Endodermal cell (in vitro differentiated cells): ENCODE data around the gene EXOC6. TPM values are rescaled to one million over a fixed set of nuclear protein-coding genes. Genes with fewer than 3 reads are reported as not detected.

ENCODE experiments used
- DNase-seq: peaks from one replicate; pipeline ENCODE4 v3.0.0-alpha.2; 2017
- H3K27ac ChIP-seq: 2 replicates; pipeline ENCODE4 v1.5.1; 2013; ENCODE audit warnings: mild to moderate bottlenecking, low read depth, low read length, moderate library complexity
- H3K27me3 ChIP-seq: 2 replicates; pipeline ENCODE4 v1.6.1; 2013; ENCODE audit warnings: mild to moderate bottlenecking, low read length, moderate library complexity; ENCODE audit not compliant: insufficient read depth, control insufficient read depth, poor library complexity, severe bottlenecking
- H3K36me3 ChIP-seq: 2 replicates; pipeline ENCODE4 v1.7.0; 2013; ENCODE audit warnings: mild to moderate bottlenecking, low read length, moderate library complexity; ENCODE audit not compliant: control insufficient read depth, insufficient read depth
- H3K4me1 ChIP-seq: one replicate; pipeline ENCODE4 v1.7.0; 2013; ENCODE audit warnings: low read length; ENCODE audit not compliant: control insufficient read depth, insufficient read depth
- H3K4me3 ChIP-seq: 2 replicates; pipeline ENCODE4 v1.5.1; 2013; ENCODE audit warnings: mild to moderate bottlenecking, low read length, moderate library complexity
- H3K9ac ChIP-seq: 2 replicates; pipeline ENCODE4 v1.6.1; 2013; ENCODE audit warnings: mild to moderate bottlenecking, low read length, moderate library complexity; ENCODE audit not compliant: poor library complexity, severe bottlenecking; ENCODE audit errors: extremely low read depth
- H3K9me3 ChIP-seq: 2 replicates; pipeline ENCODE4 v1.6.1; 2013; ENCODE audit warnings: mild to moderate bottlenecking, low read length, moderate library complexity; ENCODE audit not compliant: control insufficient read depth
- H3K27ac Mint-ChIP-seq: 2 replicates; pipeline ENCODE4 v1.8.0; 2020; ENCODE audit warnings: mixed read lengths
- H3K27me3 Mint-ChIP-seq: 2 replicates; pipeline ENCODE4 v1.8.0; 2021; ENCODE audit warnings: mild to moderate bottlenecking, mixed read lengths; ENCODE audit not compliant: insufficient read depth
- H3K36me3 Mint-ChIP-seq: 2 replicates; pipeline ENCODE4 v1.8.0; 2020; ENCODE audit warnings: low read depth, mixed read lengths
- H3K4me1 Mint-ChIP-seq: 2 replicates; pipeline ENCODE4 v1.8.0; 2020; ENCODE audit warnings: mixed read lengths
- H3K4me3 Mint-ChIP-seq: 2 replicates; pipeline ENCODE4 v1.8.0; 2020; ENCODE audit warnings: mild to moderate bottlenecking, moderate library complexity, mixed read lengths
- H3K9me3 Mint-ChIP-seq: 2 replicates; pipeline ENCODE4 v1.8.0; 2020; ENCODE audit warnings: mild to moderate bottlenecking, mixed read lengths
- WGBS, 2 experiments: methylation state at CpG; one replicate each; pipeline versions ENCODE4 v1.1.5 to v1.1.7; 2013; ENCODE audit warnings: missing lambda C conversion rate in 2 of 2, mixed read lengths in 1 of 2; ENCODE audit not compliant: insufficient coverage in 1 of 2, insufficient read length in 1 of 2; 5-methylcytosine and 5-hydroxymethylcytosine counted together
- total RNA-seq, 2 donors: library from RNA; stranded (reverse); fragmentation: NEBNext Ultra II Directional in 1 of 2; extraction: Animal tissue kit (Norgen Biotek cat#: 25700) in 1 of 2; gene quantifications; 2 replicates in 1 of 2; 3 replicates in 1 of 2; pipeline ENCODE4 v1.2.1, GENCODE V29; 2021
- TF ChIP-seq, protein P1 (sequence below): fragments of 200-600 bp; sonication (generic); conservative IDR thresholded peaks from 2 replicates; pipeline ENCODE4 v1.5.0; 2021; ENCODE audit warnings: antibody characterized with exemption, mild to moderate bottlenecking

EXOC6 gene
- total RNA-seq, 2 donors from 2014 or later, result 12.1 to 21.3 TPM

DNA sequence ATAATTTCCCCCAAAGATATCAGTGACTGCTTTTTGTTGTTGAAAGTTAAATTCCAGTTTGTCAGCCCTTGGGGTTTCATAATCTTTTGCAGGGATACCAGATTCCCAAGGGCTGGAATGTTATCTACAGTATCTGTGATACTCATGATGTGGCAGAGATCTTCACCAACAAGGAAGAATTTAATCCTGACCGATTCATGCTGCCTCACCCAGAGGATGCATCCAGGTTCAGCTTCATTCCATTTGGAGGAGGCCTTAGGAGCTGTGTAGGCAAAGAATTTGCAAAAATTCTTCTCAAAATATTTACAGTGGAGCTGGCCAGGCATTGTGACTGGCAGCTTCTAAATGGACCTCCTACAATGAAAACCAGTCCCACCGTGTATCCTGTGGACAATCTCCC is 228.6 kb downstream of the EXOC6 start:
- Histone ChIP-seq H3K4me3 (peak overlapping the region; percentile 93), H3K27me3 (no peaks in the 10 kb centered on the region)
- H3K4me3 Mint-ChIP-seq, result peak overlapping the region; percentile 99

DNA sequence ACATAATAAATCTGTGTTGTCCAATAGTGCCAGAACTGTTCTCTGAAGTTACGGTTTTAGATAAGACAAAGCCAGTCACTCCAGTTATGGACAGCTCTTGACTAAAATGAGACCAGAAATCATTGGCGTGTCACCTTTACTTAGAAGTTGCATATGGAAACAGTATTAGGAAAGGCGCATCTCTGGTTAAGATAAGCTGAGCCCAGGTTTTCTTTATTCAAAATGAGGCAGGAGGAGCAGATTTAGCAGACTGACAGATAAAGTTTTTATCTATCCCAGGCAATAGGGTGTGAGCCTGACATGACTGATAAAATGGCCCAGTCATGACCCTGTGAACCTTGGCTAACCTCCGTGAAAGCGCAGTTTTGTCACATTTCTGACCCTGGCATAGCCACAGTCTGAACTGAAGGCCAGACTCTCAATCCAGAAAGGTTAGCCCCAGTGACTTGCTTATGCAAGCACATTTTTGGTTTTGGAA is 229.6 kb downstream of the EXOC6 start:
- Histone ChIP-seq H3K9ac (peak overlapping the region; percentile 98), H3K4me1 (no peaks in the 10 kb centered on the region), H3K4me3 (peak overlapping the region; percentile 93), H3K27me3 (no peaks in the 10 kb centered on the region), H3K9me3 (no peaks in the 10 kb centered on the region), H3K36me3 (peaks cover 43% of the 10 kb centered on the region), H3K27ac (no peak overlapping the region)
- no peak overlapping the region for H3K27ac Mint-ChIP-seq
- peaks cover 2% of the 10 kb centered on the region for H3K9me3 Mint-ChIP-seq
- peak overlapping the region; percentile 99 for H3K4me3 Mint-ChIP-seq
- TF ChIP-seq, protein P1, sequence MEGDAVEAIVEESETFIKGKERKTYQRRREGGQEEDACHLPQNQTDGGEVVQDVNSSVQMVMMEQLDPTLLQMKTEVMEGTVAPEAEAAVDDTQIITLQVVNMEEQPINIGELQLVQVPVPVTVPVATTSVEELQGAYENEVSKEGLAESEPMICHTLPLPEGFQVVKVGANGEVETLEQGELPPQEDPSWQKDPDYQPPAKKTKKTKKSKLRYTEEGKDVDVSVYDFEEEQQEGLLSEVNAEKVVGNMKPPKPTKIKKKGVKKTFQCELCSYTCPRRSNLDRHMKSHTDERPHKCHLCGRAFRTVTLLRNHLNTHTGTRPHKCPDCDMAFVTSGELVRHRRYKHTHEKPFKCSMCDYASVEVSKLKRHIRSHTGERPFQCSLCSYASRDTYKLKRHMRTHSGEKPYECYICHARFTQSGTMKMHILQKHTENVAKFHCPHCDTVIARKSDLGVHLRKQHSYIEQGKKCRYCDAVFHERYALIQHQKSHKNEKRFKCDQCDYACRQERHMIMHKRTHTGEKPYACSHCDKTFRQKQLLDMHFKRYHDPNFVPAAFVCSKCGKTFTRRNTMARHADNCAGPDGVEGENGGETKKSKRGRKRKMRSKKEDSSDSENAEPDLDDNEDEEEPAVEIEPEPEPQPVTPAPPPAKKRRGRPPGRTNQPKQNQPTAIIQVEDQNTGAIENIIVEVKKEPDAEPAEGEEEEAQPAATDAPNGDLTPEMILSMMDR, result no peak
- peaks cover 23% of the 10 kb centered on the region for H3K27me3 Mint-ChIP-seq
- H3K4me1 Mint-ChIP-seq, result peaks cover 15% of the 10 kb centered on the region
- no peak for DNase-seq
- H3K36me3 Mint-ChIP-seq, result peaks cover 36% of the 10 kb centered on the region
- 74 to 80% methylated on average over 5 of the region's 5 CpGs for whole genome bisulfite sequencing, 2 experiments

More for the DNA sequence above, 228.6 kb downstream of the EXOC6 start:
- Histone ChIP-seq H3K9me3 (no peaks in the 10 kb centered on the region), H3K4me1 (no peaks in the 10 kb centered on the region), H3K36me3 (peaks cover 43% of the 10 kb centered on the region), H3K9ac (peak overlapping the region; percentile 98), H3K27ac (no peak overlapping the region)
- H3K36me3 Mint-ChIP-seq, result peaks cover 36% of the 10 kb centered on the region
- peaks cover 33% of the 10 kb centered on the region for H3K27me3 Mint-ChIP-seq
- WGBS, 2 experiments, result 41 to 44% methylated on average over 2 of the region's 2 CpGs
- peaks cover 2% of the 10 kb centered on the region for H3K9me3 Mint-ChIP-seq
- no peak for DNase-seq
- H3K27ac Mint-ChIP-seq, result peak overlapping the region; percentile 50
- peaks cover 18% of the 10 kb centered on the region for H3K4me1 Mint-ChIP-seq
- TF ChIP-seq, protein P1, result no peak

DNA sequence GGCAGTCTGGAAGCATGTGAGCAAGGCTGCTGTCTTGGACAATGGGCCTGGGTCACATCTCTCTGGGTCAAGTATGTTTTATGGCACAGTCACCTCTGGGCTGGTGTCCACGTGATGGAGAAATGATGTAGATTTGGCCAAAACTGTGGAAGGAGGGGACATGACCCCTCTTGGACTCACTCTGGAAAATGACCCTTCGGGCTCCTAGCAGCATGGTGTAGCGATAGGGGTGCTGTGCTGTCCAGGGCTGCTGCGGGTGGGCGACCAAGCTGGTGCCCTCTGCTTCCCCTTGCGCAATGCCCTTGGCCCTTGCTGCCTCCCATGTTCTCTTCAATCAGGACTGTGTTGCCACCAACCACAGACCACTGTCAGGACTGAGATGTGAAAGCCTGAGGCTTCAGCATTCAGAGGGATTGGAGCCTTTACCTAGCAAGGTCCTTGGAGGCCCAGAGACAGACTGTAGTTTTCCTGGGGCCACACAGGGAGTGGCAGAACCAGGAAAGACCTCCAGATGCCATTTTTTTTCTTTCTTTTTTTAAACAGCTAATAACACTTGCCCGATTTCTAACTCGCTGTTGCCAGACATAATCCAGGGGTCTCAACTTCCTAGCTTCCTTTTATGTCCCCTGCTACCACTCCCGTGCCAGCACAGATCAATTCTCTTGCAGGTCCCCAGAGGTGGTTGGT is 231.5 kb downstream of the EXOC6 start:
- Mint-ChIP-seq H3K9me3 (no peaks in the 10 kb centered on the region), H3K4me1 (peaks cover 17% of the 10 kb centered on the region), H3K36me3 (peaks cover 29% of the 10 kb centered on the region), H3K27me3 (peaks cover 12% of the 10 kb centered on the region), H3K4me3 (no peak overlapping the region), H3K27ac (peak overlapping the region; percentile 81)
- no peaks in the 10 kb centered on the region for H3K4me1 ChIP-seq
- no peak overlapping the region for H3K9ac ChIP-seq
- H3K27me3 ChIP-seq, result no peaks in the 10 kb centered on the region
- peaks cover 36% of the 10 kb centered on the region for H3K36me3 ChIP-seq
- H3K4me3 ChIP-seq, result no peak overlapping the region
- H3K27ac ChIP-seq, result no peak overlapping the region
- DNase-seq, result peak; percentile 75
- WGBS, 2 experiments, result 83 to 87% methylated on average over 8 to 9 of the region's 9 CpGs
- TF ChIP-seq, protein P1, result no peak
- H3K9me3 ChIP-seq, result no peaks in the 10 kb centered on the region
